OCI-M2 (cell line): ENCODE data around the gene SLC31A1.

Experiments used
- DNase-seq: peaks from one replicate; lab custom pipeline; 2025; ENCODE audit not compliant: unreplicated experiment; lab: John Stamatoyannopoulos, UW

Gene SLC31A1

DNA sequence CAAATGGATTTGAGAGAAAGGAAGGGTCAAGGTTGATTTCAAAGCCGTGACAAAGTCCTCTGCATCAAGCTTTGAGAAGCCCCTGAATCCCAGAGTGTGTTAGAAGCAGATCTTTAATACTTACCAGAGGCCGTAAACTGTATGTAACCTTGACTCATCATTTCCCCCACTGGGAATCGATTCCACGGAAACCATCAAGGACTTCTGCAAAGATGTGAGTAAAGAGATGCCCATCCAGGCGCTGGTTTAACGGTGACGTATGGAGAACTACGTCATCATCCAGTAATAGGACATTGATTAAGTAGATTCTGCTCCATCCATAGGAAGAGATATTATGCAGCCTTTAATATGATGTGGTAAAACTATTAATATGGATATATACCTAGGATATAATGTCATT, 80.2 kb downstream of the SLC31A1 start:
- DNase-seq: no peak

DNA sequence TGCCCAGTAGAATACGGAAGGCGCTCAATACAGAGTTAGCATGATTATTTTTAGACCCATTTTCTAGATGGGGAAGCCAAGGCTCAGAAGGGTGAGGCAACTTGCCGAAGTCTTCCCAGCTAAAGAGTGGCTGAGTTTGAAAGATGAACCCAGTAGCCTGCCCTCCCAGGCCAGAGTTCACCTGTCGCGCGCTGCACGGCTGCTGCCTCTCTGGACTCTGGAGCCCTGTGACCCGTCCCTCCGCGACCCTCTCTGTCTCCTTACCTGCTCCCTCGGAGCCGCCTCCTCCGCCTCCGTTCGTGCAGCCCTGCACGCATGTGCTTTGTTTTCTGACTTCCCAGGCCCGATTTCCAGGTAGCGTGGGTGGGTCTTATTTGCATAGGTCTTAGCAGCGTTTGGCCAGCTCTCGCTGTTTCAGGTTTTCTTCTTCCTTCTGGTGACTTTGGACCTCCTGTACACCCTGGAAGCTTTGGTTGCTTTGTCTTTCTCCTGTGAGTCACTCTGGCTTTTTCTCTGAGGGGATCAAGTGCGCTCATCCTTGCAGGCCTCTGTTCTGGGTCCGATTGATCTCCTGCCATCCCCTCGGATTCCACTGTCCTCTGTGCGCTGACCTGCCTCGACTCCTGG, 81.6 kb downstream of the SLC31A1 start, which contains the start of gene RNF183:
Gene RNF183, minus strand, starts transcription at position 585 of the 627 bp plus-strand sequence. CDS start 5,192 bp downstream, outside the sequence.
- no peak for DNase-seq

DNA sequence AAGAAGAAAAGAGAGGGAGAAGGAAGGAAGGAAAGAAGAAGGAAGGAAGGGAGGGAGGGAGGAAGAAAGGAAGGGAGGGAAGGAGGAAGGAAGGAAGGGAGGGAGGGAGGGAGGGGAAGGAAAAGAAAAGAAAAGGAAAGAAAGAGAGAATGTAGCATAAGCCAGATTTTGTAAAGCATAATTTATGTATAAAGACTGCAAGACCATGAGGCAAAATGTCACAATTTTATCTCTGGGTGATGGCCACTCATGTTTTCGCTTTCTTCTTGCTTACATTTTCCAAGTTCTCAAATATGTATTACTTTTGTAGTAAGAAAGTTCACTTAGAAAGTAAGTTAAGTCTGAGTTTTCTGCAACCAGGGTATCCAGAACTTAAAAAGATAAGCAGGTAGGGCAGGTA, 85.2 kb downstream of the SLC31A1 start:
- no peak for DNase-seq

DNA sequence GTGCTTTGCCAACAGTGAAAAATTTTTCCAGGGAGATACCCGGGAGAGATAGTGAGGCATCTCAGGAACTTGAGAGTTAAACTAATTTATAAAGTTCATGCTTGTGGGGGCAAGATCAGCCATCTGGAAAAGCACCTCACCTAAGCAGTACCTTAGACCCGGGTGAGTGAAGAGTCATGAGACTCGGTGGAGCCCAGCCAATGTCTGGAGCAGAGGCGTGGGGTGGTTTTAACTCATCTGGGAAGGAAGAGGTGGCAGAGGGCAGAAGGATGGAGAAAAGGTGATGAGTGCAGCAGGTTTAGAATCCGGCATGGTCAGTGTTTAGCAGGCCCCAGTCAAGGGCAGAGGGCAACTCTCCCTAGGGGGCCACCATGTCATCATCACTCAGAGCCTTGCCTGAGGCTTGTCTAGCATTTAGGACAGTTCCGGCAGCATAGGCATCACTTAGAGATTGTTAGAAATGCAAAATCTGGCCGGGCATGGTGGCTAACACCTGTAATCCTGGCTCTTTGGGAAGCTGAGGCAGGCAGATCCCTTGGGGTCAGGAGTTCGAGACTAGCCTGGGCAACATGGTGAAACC, 86.1 kb downstream of the SLC31A1 start:
- DNase-seq: no peak

DNA sequence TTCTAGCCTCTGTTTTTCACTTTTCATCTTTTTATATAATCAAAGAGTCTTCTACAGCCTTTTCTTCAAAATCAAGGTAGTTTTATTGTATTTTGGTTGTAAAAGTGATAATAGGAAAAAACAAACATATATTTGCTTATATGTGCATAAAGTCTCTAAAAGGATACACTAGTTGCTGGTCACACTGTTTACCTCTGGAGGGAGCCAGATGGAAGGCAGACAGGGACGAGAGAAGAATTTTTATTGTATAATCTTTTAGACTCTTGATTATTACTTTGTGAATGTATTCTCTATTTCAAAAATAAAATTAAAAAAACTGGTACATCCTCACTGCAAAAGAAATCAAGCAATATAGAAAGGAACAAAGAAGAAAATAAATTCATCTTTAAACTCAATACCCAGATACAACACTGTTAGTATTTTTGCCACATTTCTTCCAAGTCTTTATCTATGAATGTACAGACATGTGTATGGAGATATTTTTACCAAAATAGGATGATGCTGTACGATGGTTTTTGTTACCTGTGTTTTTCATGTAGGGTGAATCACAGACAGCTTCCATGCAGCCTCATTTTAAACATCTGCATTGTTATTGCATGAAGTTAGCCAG, 88.0 kb downstream of the SLC31A1 start:
- DNase-seq: no peak

DNA sequence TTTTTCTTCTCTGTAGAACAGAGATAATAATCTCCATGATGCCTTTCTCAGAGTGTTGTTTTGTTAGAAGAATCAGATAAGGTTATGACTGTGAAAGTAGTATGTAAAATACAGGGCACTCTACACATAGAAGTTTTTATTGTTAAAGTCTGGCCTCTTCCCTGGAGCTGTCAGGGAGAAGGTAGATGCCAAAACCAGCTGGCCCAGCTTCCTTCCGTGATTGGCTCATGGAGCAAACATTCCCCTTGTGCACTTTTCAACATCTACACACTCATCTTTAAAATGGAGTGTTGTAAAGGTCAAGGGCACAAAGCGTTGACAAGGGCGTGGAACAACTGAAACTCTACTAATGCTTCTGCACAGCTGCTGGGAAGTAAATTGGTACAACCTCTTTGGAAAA, 89.2 kb downstream of the SLC31A1 start:
- no peak for DNase-seq

DNA sequence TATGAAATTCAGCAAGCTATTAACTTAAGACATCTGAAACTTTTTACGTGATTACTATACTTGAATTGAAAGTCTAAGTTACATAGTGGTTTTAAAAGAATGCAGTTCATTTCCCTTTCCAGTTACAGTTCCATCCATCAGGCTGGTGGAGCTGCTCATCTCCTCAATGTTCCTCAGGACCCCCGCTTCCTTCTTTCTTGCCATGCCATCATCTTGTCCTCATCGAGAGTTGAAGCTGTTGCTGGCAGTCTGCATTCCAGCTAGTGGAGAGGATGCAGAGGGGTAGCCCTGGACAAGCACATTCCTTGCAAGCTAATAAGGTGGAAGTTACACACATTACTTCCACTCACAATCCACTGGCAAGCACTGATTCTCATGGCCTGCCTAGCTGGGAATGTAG, 90.6 kb downstream of the SLC31A1 start:
- no peak for DNase-seq

DNA sequence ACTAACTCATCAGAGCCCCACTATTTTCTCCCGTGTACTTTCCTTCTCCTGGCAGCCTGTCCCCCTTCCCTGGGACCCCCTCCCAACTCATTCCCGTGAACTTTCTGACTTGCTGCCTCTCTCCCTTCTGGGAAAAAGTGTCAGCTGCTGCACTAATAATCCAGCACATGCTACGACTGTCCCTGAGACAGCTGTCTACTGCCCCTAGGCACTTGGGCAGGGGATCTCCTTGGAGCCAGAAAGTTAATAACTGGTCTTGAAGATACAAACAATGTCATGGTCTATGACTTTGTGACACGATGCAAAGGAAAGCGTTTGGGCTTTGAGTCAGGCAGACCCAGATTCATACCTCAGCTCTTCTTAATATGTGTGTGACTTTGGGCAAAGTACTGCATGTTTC, 91.9 kb downstream of the SLC31A1 start:
- no peak for DNase-seq
